NB4 (cell line): ENCODE results near the gene PRKG1.

Source experiments
- DNase-seq: peaks from one replicate; pipeline ENCODE4 v3.0.0; 2010; ENCODE audit warnings: low read depth
- H3K4me3 ChIP-seq: one replicate; pipeline ENCODE4 v1.5.1; 2011; ENCODE audit warnings: mild to moderate bottlenecking, low read depth, low read length, moderate library complexity
- MYC ChIP-seq: IDR thresholded peaks from 2 replicates; pipeline ENCODE4 v1.6.1; 2011; ENCODE audit warnings: low read depth, low read length
- POLR2A ChIP-seq: IDR thresholded peaks from 2 replicates; pipeline ENCODE4 v1.6.1; 2011; ENCODE audit warnings: mild to moderate bottlenecking; ENCODE audit not compliant: insufficient read length; ENCODE audit errors: extremely low read depth
- TF ChIP-seq, protein P1 (sequence below): IDR thresholded peaks from 2 replicates; pipeline ENCODE4 v1.6.1; 2011; ENCODE audit warnings: low read depth, low read length
- TF ChIP-seq, protein P2 (sequence below): IDR thresholded peaks from one replicate; pipeline ENCODE4 v1.5.1; 2012; ENCODE audit warnings: low read depth, low read length

PRKG1 gene

DNA sequence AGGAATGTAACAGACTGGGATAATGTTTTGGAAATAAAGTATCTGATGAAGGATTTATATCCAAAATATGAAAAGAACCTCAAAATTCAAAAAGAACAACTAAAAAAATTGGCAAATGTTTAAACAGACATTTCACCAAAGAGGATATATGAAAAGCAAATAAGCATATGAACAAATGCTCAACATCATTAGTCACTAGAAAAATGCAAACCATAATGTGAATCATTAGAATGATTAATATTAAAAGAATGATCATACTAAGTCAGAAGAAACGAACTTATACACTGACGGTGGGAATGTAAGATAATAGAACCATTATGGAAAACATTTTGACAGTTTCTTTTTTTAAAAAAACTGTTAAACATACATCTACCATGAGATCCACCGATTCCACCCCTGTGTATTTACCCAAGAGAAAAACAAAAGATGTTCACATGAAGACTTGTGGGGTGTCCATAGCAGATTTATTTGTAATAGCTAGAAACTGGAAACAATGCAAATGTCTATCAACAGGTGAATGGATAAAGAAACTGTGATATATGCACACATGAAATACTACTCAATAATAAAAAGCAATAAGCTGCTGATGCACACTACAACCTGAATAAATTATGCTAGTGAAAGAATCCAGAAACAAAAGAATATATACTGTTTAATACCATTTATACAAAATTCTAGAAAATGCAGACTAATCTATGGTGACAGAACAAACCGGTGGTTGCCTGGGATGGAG is 35.7 kb downstream of the PRKG1 start:
- no peak overlapping the region for H3K4me3 ChIP-seq
- no peak for DNase-seq
- TF ChIP-seq POLR2A (no peak), MYC (no peak)
- TF ChIP-seq, protein P1, sequence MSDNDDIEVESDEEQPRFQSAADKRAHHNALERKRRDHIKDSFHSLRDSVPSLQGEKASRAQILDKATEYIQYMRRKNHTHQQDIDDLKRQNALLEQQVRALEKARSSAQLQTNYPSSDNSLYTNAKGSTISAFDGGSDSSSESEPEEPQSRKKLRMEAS = no peak
- TF ChIP-seq, protein P2, sequence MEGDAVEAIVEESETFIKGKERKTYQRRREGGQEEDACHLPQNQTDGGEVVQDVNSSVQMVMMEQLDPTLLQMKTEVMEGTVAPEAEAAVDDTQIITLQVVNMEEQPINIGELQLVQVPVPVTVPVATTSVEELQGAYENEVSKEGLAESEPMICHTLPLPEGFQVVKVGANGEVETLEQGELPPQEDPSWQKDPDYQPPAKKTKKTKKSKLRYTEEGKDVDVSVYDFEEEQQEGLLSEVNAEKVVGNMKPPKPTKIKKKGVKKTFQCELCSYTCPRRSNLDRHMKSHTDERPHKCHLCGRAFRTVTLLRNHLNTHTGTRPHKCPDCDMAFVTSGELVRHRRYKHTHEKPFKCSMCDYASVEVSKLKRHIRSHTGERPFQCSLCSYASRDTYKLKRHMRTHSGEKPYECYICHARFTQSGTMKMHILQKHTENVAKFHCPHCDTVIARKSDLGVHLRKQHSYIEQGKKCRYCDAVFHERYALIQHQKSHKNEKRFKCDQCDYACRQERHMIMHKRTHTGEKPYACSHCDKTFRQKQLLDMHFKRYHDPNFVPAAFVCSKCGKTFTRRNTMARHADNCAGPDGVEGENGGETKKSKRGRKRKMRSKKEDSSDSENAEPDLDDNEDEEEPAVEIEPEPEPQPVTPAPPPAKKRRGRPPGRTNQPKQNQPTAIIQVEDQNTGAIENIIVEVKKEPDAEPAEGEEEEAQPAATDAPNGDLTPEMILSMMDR = no peak

DNA sequence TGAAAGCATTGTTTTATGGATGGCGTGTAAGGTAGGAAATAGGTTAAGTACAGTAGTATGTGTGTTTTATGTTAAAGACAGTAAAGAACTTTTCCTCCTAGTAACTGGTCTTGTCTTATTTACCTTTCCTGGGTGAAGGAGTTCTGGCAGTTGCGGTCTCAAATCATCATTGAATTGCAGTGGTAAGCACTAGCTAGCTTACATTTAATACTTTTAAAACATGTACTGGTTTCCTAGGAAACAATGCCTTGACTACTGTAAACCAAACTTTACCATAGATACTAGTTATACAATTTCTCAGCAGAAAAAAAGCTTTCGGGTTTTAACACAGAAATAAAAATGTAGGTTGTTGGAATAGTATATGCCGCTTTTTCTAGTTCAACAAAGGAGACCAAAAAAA is 37.7 kb downstream of the PRKG1 start:
- no peak overlapping the region for H3K4me3 ChIP-seq
- DNase-seq = no peak

DNA sequence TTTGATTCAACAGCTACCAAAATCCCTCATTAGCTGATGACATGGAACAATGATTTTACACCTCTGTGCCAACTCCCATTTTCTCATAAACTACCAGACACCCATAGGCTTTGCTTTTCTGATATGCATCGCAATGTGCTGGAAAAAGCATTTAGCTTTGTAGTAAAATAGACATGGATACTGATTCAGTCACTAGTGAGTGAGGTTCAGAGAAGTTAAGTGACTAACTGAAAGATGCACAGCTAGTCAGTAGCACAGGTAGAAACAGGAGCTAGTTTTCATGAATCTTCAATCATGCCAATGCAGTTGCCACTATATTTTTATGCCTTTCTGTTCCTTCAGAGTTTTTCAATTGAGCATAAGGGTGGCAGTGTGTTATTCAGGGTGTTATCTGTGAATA is 38.7 kb downstream of the PRKG1 start:
- no peak overlapping the region for H3K4me3 ChIP-seq

More for the DNA sequence above, 37.7 kb downstream of the PRKG1 start:
- TF ChIP-seq POLR2A (no peak), MYC (no peak)
- TF ChIP-seq, protein P2 = no peak
- TF ChIP-seq, protein P1 = no peak

DNA sequence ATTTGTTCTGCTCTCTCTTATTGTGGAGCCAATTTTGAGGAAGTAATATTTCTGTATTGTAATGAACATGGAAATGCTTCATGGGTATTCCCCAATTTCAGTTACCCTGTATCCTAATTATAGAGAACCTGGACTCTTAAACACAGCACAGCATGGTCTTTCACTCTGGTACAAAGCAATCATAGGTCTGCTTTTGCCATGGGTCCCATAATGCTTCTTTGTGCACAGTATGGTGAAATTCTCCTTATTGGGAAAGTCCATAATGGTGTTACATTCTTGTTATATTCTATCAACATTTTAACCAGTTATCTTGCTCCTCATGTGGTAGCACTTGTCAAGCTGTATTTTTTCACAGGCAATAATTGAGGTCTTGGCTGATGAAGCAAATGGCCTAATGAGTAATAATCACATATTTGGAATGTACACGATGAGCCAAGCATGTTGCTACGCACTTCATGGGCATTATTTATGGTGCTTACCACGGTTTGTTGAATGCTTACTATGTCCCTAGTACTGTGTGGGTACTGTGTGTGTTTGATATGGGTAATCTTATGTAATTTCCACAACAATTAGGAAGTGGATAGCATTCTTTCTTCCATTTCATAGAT is 42.9 kb downstream of the PRKG1 start:
- DNase-seq = no peak
- no peak overlapping the region for H3K4me3 ChIP-seq
- TF ChIP-seq POLR2A (no peak), MYC (no peak)
- TF ChIP-seq, protein P1 = no peak
- TF ChIP-seq, protein P2 = no peak

More for the DNA sequence above, 38.7 kb downstream of the PRKG1 start:
- DNase-seq = no peak
- TF ChIP-seq, protein P2 = no peak

DNA sequence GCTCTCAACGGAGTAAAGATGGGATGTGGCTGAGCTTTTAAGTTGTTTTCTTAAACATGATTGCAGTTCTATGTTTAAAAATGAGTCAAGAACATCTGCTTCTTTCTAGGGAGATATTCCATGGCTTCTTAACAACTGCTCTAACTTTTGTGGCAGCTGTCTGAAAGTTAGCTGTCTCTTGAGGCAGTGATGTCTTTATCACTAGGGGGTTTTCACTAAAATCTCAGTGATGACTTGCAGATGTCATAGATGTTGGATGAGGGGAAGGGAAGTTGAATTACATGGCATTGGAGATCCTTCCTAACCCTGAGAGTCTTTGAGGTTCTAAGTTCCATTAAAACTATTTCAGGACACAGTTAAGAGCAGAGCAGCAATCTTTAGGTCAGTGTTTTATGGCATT is 43.5 kb downstream of the PRKG1 start:
- TF ChIP-seq, protein P1 = no peak
- TF ChIP-seq, protein P2 = no peak
- no peak for TF ChIP-seq MYC
- TF ChIP-seq POLR2A = no peak
- no peak for DNase-seq
- no peak overlapping the region for H3K4me3 ChIP-seq
